ENCODE measurements around the gene ACKR3.

Gene ACKR3

DNA sequence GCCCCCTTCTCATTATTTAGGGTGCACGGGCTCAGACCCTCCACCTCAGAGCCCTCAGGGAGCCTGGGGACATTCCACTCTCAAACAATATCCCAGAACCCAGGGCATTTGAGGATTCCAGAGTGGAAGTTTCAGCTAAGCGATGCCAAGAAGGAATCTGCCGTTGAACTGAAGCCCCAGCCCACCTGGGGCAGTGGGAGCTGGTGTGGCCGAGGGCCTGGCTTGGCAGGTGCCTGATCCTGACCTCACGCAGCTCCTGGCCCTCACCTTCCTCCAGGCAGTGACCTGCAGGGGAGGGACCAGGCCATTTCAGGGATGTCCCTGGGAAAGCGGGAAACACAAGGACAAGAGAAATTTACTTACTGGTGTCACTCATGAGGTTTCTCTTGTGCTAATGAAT lies 58.2 kb downstream of the ACKR3 start:
- TF ChIP-seq, protein P1, sequence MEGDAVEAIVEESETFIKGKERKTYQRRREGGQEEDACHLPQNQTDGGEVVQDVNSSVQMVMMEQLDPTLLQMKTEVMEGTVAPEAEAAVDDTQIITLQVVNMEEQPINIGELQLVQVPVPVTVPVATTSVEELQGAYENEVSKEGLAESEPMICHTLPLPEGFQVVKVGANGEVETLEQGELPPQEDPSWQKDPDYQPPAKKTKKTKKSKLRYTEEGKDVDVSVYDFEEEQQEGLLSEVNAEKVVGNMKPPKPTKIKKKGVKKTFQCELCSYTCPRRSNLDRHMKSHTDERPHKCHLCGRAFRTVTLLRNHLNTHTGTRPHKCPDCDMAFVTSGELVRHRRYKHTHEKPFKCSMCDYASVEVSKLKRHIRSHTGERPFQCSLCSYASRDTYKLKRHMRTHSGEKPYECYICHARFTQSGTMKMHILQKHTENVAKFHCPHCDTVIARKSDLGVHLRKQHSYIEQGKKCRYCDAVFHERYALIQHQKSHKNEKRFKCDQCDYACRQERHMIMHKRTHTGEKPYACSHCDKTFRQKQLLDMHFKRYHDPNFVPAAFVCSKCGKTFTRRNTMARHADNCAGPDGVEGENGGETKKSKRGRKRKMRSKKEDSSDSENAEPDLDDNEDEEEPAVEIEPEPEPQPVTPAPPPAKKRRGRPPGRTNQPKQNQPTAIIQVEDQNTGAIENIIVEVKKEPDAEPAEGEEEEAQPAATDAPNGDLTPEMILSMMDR (IDR thresholded peaks at IDR 0.05; ENCODE audit: extremely low read depth, insufficient read depth, missing control alignments) = no peak
- no peak for DNase-seq (ENCODE audit: low spot score)
- in situ Hi-C loops (cut with MboI; ENCODE audit: low pct_unique_long_range_greater_than_20kb, low sequenced_read_pairs, unreplicated experiment) = no loop called here

DNA sequence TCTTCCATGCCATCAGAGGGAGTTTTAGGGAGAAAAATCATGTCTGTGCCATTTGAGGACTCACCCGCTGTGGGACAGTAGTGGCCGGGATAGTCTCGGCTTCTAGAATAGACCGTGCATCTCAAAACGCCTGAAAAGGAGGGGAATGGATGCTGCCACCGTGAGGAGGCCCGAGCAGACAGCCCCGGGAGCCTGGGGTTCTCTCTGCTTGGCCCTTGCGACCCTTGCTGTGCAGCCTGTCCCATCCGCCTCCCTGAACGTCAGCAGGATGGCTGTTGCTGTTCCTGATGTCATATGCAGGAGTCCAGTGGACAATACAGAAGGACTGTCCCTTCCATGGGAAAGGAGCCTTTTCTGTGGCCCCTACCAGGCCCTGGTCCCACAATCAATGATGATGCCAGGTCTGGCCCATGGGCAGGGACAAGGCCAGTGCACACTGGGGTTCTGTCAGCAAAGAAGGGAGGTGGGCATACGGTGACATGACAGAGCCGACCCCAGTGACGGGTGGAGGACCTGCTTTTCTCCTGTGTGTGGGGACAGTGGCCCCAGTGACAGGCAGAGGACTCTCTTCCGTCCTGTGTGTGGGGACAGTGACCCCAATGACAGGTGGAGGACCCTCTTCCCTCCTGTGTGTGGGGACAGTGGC lies 58.8 kb downstream of the ACKR3 start:
- in situ Hi-C loops (cut with MboI; ENCODE audit: low pct_unique_long_range_greater_than_20kb, low sequenced_read_pairs, unreplicated experiment) = no loop called here
- no peak for DNase-seq (ENCODE audit: low spot score)
- TF ChIP-seq, protein P1 (IDR thresholded peaks at IDR 0.05; ENCODE audit: extremely low read depth, insufficient read depth, missing control alignments) = no peak

DNA sequence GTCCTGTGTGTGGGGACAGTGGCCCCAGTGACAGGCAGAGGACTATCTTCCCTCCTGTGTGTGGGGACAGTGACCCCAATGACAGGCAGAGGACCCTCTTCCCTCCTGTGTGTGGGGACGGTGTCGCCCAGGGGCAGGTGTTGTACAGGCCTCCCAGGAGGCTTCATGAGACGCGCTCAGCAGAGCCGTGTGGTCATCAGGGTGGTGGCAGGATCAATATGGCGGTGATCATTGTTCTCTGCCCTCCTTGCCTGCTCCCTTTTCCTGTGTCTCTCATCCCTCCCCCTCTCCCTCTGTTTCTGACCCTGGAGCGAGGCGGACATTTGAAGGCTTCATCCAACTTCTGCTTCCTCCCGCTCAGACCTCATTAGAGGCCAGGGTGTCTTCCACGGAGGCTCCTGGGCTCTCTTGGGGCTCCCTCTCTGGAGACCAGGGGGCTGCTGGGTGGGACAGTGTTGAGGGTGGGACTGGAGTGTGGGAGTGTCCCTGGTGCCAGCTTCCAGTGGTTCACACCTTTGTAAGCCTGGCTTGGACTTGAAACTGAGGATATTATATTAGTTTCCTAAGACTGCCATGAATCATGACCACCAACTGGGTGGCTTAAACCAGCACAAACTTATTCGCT lies 59.5 kb downstream of the ACKR3 start:
- DNase-seq (ENCODE audit: low spot score) = no peak
- TF ChIP-seq, protein P1 (IDR thresholded peaks at IDR 0.05; ENCODE audit: extremely low read depth, insufficient read depth, missing control alignments) = no peak
- in situ Hi-C loops (cut with MboI; ENCODE audit: low pct_unique_long_range_greater_than_20kb, low sequenced_read_pairs, unreplicated experiment) = no loop called here

DNA sequence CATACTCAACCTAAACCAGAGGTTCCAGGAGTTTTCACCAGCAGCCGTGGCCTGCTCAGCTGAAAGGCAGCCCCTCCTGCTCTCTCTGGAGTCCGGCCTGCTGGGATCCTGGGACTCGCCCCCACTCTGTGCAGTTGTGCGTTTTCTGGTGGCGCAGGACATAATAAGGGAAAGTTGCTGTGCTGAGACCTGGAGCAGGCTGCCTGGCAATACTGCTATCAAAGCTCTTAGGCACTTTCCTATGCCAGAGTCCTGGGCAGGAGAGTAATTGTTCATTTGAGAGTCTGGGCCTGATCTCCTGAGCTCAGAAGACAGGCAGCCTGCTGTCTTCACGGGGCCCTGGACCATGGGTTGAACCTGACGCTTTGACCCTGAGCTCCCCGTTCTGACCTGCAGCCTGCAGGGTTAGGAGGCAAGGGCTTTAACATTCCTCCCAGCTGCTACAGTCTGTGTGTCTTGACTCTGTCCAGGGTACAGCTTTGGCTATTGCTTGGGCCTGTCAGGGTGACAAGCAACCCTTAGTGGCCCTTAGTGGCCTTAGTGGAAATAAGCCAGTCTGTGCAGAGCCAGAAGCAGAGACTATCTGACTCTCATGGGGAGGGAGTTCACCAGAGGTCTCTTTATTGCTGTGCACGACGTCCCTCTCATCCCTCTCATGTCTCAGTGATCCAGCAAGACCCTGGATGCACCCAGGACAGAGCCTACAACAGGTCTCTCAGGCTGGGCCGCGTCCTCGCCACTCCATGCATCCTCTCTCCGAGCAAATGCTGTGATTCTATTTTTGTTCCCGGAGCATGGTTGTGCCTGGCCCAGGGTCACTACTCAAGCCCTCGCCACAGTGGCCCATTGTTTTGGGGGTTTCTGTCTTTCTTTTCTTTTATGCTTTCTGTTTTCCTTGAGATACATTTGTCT lies 60.6 kb downstream of the ACKR3 start:
- TF ChIP-seq, protein P1 (IDR thresholded peaks at IDR 0.05; ENCODE audit: extremely low read depth, insufficient read depth, missing control alignments) = no peak
- in situ Hi-C loops (cut with MboI; ENCODE audit: low pct_unique_long_range_greater_than_20kb, low sequenced_read_pairs, unreplicated experiment) = no loop called here
- DNase-seq (ENCODE audit: low spot score) = no peak

DNA sequence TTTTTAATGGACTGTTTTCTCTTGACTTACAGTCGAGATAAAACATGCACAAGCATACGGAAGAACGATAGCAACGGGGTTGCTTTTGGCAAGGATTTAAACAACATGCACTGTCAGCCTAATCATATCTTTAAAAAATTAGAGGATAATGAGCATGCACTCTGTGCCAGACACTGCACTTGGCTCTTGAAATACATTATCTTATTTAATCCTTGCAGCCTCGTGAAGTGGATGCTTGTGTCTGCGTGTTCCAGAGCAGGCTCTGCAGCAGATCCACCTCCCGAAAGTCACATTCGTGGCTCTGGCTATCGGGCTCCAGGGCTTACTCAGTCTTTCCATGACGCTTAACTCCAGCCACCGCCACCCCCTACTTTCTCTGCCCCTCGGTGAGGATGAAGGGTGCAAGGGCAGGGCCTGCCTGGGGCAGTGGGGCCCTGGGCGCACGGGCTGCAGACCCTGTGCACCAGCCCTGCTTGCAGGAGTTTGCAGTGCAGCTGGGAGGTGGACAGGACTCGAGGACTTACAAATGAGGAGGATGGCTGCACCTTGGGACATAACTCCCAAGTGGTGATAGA lies 61.7 kb downstream of the ACKR3 start:
- in situ Hi-C loops (cut with MboI; ENCODE audit: low pct_unique_long_range_greater_than_20kb, low sequenced_read_pairs, unreplicated experiment) = no loop called here
- DNase-seq (ENCODE audit: low spot score) = no peak
- TF ChIP-seq, protein P1 (IDR thresholded peaks at IDR 0.05; ENCODE audit: extremely low read depth, insufficient read depth, missing control alignments) = no peak

DNA sequence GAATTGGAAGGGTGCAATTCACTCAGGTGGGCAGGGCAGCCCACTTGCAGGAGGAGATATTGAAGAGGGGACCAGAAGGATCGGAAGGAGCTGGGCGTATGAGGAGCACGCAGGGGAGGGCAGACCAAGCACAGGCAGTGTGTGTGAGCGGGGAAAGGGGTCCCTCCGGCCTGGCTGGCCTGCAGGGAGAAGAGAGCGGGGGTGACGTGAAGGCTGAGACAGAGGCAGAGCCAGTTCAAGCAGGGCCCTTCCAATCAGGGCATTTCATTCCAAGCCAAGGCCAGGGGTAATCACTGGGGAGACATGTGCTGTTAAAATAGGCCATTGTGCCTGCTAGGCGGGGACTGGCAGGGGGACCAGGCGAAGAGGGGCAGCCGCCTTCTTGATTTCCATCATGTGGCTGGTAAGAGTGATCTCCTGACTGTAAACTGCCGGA lies 62.2 kb downstream of the ACKR3 start:
- in situ Hi-C loops (cut with MboI; ENCODE audit: low pct_unique_long_range_greater_than_20kb, low sequenced_read_pairs, unreplicated experiment) = no loop called here
- no peak for DNase-seq (ENCODE audit: low spot score)
- TF ChIP-seq, protein P1 (IDR thresholded peaks at IDR 0.05; ENCODE audit: extremely low read depth, insufficient read depth, missing control alignments) = no peak

Measured in GM13977 (cell line).